ENCODE measurements around the gene AP1S2.
A peak's percentile ranks its signal among the peaks of the same experiment; 100 is the strongest.
"Not testable (repeated sequence)": the region's sequence is repeated elsewhere in the genome, so short reads cannot be mapped to it uniquely, and the experiment has no call there.

AP1S2 gene

DNA sequence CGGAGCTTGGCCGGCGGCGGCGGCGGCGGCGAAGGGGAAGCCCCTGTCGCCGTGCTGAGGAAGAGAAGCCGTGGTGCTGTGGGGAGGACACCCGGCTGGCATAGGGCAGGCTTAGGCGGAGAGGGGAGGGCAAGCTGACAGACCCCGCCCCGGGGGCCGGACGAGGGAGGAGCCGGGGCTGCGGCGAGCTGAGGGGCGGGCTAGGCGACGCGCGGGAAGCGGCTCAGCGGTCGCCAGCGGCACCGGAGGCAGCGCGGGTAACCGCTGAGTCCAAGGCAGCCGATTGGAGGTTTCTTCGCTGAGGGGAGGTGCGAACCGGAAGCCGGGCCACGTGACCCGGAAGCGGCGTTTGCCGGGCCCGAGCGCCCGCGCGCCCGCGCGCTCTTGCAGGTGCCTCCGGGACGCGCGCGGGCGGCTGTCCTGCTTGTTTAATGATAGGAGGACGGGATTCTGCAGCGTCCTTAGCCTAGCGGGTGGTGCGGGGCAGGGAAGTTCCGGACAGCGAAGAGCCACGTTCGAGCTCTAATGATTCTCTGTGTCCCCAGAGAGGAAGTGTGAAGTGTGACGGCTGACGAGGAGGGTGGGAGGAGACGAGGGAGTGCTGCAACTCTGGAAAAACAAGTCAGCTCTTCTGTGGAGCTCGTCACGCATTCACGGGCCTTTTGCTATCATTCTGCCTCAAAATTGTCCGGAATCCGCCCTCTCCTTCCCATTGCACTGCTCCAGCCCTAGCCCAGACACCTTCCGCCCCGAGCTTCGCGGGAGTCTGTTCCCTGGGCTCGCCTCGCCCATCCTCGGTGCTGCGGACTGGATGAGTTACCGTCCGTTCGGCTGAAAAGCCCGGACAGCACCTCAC lies at the start of gene AP1S2:
AP1S2 (minus strand) TSS at position 102 of the 856 bp plus-strand sequence. CDS start 2,289 bp downstream, outside the sequence.
- DNase-seq = peak; percentile 98

DNA sequence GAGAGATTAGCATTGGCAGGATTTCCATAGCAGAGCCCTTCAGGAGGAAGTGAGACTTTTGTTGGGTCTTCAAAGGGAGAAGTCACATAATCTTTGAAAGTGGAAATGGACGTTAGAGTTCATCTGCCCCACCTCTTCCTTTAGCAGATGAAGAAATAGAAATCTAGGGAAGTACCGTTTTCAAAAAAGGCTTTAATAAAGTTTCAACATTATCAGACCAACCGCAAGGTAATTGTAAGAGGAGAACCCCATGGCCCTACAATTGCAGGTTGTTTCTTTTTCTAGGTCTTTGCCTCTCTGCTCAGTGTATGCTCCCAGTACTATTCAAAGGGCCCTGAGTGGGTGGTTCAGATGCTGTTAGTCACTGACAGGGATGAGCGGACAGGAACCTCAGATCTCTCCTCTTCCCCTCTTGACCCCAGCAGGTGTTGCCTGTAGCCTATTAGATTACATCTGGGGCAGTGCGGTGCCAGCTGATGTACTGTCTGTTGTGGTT lies 48.6 kb upstream of the AP1S2 start:
- no peak for DNase-seq

DNA sequence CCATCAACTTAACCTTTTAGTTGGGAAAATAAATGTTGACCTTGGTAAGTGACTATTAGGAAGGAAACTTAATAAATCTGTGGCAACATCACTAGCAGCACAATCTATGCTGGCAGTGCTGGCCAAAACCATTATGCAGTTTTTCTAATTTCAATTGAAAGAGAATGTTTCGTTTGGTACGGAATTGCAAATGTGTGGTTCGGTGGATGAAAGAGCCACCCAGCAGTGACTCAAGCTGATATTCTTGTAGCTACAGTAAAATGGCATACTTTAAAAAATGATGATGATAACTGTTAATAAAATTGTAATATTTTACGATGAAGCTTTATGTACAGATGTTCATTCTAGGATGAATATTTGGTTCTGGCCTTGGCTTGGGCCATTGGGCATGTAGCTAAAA lies 40.7 kb upstream of the AP1S2 start:
- no peak for DNase-seq

GRCh38 chrX:15894724-15895123 lies 40.1 kb upstream of the AP1S2 start:
- no peak for DNase-seq

DNA sequence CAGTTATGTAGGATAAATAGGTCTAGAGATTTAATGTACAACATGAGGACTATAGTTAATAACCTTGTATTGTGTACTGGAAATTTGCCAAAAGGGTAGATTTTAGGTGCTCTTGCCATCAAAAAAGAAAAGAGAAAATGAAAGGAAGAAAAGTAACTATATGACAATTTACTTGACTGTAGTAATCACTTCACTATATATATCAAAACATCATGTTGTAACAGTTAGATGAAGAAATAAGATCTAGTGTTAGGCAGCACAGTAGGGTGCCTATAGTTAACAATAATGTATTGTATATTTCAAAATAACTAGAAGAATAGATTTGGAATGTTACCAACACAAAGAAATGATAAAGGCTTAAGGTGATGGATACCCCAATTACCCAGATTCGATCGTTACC lies 35.9 kb upstream of the AP1S2 start:
- no peak for DNase-seq

DNA sequence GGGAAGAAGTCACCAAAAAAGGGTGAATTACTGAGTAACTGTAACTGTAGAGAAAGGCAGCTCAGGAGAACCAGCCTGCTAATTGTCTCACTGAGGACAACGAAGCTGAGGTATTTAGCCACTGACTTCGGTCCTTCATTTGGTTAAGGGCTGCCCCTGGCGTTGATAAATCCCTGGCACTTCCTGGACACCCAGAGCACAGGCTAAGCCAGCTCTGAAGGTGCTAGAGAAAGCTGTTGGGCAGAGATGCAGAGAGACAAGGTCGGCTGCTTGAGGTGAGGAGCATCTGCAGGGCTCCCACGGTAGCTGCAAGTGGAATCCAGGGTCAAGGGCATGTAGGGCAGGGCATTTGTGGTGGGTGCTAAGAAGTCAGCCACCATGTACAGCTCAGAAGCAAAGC lies 33.4 kb upstream of the AP1S2 start:
- no peak for DNase-seq

- no peak for DNase-seq
Observed at GRCh38 chrX:15883540-15883863, 28.9 kb upstream of the AP1S2 start.

- DNase-seq = no peak
Observed at GRCh38 chrX:15882704-15883539, 28.3 kb upstream of the AP1S2 start.

DNA sequence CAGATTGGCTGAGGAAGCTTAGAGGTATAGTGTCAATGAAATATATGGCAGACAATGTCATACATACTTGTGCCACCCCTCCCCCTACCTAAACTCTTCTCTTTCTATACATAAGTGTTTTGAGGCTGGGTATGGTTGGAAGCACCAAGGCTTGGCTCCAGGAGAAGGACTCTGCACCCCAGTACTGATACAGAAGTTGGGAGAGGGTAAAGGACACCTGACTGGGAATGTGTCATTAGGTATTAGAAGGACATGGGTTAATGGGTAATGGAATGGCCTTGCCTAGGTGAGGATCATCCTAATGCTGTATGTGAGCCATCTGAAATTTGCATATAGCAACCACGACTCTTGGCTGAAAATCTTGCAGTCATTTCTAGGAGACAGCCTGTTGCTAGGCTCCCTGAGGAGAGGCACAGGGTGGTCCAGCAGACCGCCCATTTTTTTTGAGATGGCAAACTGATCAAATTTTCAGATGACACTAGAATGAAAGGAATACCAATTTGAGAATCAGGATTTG lies 26.8 kb upstream of the AP1S2 start:
- DNase-seq = no peak

DNA sequence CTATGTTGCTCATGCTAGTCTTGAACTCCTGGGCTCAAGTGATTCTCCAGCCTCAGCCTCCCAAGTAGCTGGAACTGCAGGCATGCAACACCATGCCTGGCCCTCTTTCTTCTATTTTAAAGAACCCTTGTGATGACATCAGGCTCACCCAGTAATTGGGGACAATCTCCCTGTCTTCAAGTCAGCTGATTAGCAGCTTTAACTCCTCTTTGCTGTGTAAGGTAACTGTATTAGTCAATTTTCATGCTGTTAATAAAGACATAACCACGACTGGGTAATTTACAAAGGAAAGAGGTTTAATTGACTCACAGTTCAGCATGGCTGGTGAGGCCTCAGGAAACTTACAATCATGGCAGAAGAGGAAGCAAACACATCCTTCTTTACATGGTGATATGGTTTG lies 23.3 kb upstream of the AP1S2 start:
- DNase-seq = not testable (repeated sequence)

DNA sequence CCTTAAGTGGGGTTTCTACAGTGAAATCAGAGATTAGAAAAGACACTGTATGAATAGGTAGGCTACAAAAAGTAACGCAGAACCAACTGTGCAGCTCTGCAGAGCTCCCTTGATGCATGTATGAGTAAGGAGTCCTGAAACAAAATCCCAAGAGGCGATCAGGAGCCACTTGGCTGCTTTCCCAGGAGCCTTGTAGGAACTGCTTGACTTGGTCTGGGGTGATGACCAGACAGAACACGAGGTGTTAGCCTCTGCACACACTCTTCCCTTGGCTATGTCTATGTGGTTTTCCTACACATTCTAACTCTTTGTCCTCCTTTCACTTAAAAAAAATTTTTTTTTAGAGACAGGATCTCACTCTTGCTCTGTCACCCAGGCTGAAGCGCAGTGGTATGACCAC lies 22.8 kb upstream of the AP1S2 start:
- no peak for DNase-seq

DNA sequence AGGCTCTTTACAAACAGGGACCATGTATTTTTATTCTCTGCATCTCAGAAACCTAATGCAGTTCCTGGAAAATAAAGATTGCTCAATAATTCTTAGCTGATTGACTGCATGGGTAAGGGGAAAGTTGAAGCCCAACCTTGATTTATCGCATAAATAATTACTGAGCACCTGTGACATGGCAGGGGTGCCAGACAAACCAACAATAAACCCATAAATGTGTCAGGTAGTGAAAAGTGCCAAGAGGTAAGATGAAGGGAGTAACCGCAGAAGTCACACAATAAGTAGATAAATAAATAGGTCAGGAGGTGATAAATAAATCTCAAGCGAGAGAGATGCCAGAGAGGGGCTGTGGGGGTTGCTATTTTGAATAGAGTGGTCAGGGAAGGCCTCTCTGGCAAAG lies 20.1 kb upstream of the AP1S2 start:
- no peak for DNase-seq

- peak; percentile 67 for DNase-seq
Observed at GRCh38 chrX:15873566-15873965, 19.0 kb upstream of the AP1S2 start.

DNA sequence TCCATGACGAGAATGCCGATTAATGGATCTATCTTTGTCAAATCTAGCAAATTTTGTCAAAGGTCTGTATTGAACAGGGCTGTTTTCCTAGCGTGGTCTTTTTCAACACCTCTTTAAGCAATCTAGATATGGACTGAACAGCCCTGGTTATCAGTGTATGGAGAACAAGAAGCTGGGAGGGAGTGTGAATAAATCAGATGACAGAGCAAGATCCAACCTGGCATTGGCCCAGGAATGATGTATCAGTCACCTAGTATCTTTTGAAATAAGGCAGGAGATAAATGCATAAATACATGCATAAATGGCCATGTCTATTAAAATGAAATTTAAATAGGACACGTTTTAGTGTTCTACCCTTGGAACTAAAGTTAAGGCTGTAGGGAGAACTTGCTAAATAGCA lies 15.7 kb upstream of the AP1S2 start:
- DNase-seq = no peak

DNA sequence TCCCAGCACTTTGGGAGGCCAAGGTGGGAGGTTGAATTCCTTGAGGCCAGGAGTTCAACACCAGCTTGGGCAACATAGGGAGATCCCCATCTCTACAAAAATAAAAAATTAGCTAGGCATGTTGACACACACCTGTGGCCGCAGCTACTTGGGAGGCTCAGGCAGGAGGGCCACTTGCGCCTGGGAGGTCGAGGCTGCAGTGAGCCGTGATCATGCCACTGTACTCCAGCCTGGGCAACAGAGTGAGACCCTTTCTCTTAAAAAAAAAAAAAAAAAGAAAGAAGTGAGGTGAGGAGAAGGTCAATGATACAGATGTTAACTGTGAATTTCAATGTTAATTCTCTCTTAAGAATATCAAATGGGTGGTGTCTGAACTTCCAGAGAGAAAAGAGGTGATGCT lies 15.1 kb upstream of the AP1S2 start:
- DNase-seq = no peak

- DNase-seq = no peak
Observed at GRCh38 chrX:15866147-15866546, 11.5 kb upstream of the AP1S2 start.

DNA sequence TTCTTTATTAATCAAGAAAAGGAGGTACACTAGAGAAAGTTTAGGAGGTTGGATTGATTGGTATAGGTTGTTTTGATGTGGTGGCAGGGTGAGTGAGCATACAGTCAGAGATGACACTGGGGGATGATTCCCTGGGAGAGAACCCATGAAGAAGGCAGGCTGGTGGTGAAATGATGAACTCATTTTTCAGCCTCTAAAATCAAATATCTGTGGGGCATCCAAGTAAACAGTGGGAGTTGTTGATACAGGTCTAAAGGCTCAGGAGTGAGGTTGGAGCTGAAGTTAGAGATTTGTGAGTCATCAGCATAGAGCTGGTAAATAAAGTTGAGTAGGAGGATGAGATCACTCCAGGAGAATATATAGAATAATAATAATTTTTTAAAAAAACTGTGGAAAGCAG lies 10.0 kb upstream of the AP1S2 start:
- no peak for DNase-seq

- DNase-seq = no peak
Observed at GRCh38 chrX:15864023-15864422, 9.4 kb upstream of the AP1S2 start.

GRCh38 chrX:15860921-15861320 lies 6.3 kb upstream of the AP1S2 start:
- DNase-seq = no peak

GRCh38 chrX:15858051-15858450 lies 3.4 kb upstream of the AP1S2 start:
- no peak for DNase-seq

DNA sequence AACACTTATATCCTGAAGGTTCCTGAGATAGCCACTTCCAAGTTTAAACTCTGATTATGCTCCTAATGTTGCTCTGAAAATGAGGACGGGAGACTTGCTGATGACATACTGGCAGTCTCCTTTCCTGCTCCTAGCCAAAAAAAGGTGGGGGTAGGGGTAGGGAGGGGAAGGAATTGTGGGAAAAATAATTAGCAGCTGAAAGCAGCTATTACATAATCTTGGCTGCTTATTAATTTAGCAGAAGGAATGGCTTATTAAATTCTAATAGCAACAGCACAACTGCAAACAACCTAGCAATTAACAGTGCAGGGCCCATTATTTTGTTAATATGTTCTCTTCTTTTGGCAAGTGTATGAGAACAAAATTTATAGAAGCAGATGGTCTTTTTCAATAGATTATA lies 2.0 kb upstream of the AP1S2 start:
- no peak for DNase-seq

- DNase-seq = peak; percentile 20
Observed at GRCh38 chrX:15856222-15856587, 1.6 kb upstream of the AP1S2 start.

DNA sequence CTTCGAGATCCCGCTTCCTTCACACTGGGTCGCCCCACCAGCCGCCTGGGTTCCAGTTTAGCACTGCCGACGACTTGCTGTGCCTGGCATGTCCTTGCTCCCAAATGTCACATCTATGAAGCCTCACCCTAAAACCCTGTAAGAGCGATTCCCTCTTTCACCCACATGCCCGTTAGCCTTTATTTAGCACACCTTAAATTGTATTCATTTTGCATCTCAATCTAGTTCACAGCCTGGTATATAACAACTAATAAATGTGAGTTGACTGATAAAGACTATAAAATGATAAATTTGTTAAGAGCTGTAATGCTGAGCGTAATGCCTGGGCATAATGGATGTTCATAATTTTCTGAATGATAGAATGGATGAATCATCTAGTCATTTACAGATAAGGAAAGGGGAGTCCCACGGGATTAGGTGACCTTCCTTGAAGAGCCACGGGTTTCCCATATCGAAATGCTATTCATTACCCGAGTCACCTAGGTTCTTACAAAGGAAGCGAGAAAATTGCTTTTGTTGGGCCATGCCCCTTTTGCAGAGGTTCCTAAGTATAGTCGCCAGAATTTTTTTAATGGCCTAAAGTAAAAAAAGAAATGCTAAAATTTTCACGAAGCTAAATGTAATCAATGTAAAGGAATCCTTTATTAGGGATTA lies 1.1 kb upstream of the AP1S2 start:
- peak; percentile 10 for DNase-seq

All from retina (tissue), 1 donor.